NCI-H1417 (cell line): Measurements from ENCODE around the gene MGST2.
A peak's percentile ranks its signal among the peaks of the same experiment; 100 is the strongest.

Source experiments
- DNase-seq, 3 experiments: peaks; one replicate each; lab custom pipeline; 2025; lab: John Stamatoyannopoulos, UW

MGST2 gene

DNA sequence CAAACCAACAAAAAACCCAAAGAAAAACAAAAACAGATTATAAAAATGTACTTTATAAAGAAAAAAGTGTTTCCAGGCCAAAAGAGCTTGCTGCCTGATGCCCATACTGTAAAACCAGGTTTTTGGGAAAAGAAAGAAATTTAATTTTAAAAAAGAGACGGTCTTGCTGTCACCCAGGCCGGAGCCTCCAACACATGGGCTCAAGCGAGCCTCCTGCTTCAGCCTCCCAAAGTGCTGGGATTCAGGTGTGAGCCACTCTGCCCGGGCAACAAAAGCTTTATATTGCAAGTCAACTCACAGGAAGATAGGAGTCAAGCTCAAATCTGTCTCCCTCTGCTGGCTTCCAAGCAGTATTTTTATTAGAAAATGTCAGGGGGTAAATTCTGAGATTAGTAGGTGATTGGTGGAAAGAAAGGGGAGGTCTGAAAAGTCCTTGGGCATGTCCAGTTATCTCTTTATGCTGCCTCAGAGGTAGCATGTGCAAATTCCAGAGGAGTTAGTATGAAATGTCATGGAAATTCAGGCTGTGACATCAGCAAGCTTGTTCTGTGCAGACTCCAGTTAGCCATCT lies 39.4 kb downstream of the MGST2 start:
- DNase-seq = peak in 1 of 3 experiments; percentile 13

DNA sequence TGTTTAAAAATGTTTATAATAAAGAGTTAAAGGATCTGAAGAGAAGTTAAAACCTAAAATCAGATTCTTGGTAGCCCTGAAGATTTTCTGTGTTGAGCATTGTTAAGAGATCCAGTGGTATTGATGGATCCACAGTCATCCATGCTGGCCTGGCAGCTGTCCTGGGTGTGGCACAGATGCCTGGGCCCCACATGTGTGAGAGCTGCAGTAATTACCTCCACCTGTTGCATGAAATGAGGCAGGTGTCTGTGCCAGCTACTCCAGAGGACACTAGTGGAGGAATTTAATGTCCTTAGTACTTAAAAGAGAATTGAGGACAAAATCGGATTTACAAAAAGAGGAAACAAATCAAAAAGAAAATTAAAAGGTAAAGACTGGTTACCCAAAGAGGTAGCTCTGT lies 44.0 kb downstream of the MGST2 start:
- peak in 1 of 3 experiments; percentile 12 for DNase-seq

GRCh38 chr4:139710073-139710472 lies 44.5 kb downstream of the MGST2 start:
- no peak for DNase-seq

DNA sequence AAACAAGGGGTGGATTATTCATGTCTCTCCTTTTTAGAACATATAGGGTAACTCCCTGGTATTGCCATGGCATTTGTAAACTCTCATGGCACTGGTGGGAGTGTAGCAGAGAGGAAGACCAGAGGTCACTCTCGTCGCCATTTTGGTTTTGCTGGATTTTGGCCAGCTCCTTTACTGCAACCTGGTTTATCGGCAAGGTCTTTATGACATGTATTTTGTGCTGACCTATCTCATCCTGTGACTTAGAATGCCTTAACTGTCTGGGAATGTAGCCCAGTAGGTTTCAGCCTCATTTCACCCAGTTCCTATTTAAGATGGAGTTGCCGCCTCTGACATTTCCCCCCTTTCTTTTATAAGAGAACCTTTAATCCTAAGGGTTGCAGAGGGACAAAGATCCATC lies 45.8 kb downstream of the MGST2 start:
- DNase-seq = no peak

- no peak for DNase-seq
These were observed 47.3 kb downstream of the MGST2 start for GRCh38 chr4:139712882-139713281.

DNA sequence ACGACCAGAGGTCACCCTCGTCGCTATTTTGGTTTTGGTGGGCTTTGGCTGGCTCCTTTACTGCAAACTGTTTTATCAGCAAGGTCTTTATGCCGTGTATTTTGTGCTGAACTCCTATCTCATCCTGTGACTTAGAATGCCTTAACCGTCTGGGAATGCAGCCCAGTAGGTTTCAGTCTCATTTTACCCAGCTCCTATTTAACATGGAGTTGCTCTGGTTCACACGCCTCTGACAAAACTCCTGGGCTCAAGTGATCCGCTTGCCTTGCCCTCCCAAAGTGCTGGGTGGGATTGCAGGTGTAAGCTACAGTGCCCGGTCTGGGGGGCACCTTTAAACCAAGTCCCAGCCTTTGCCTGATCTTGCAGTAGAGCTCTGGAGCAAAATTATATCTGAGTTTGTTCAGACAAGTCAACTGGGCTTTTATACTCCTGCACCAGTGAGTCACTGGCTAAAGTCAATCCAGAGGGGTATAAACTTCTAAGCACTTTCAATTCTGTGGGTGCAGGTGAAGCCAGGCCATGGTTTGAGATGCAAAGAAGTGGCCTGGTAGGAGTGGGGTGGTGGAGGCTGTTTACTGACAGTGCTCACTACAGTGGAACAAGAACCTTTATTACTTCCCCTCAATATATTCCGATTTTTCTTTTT lies 50.2 kb downstream of the MGST2 start:
- DNase-seq = no peak

- no peak for DNase-seq
These were observed 52.7 kb downstream of the MGST2 start for GRCh38 chr4:139718358-139718757.

- no peak for DNase-seq
These were observed 53.2 kb downstream of the MGST2 start for GRCh38 chr4:139718833-139719232.

DNA sequence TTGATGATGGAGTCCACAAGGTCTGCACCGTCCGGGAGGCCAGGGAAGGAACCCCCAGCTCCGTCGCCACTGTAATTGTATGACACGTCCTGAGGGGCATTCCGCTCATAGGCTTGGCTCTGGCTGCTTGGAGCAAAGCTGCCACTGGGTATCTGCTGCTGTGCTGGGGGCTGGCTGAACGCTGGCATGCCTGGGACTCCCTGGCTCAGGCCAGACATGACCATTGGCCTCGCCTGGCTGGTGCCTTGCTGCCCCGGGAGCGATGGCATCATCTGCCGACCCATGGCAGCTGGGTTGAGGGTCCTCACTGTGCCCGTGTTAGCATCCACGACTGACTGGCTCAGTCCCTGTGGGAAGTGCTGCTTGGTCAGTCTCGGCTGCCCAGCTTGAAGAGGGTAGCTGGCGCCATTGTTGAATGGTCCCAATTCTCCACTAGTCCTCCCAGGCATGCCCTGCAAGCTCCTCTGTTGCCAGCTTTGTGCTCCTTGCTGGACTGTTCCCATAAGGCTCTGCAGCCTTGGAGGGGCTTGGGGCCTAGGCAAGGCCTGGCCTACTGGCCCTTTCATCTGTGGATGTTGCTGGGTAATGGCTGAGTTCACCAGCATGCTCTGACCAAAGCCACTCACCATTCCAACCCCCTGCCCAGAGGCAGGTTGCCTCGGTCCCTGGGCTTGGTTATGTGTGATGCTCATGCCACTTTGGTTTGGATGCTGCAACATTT lies 53.9 kb downstream of the MGST2 start:
- DNase-seq = no peak

- DNase-seq = no peak
These were observed 55.2 kb downstream of the MGST2 start for GRCh38 chr4:139720806-139721205.

- DNase-seq = no peak
These were observed 56.2 kb downstream of the MGST2 start for GRCh38 chr4:139721789-139722188.

DNA sequence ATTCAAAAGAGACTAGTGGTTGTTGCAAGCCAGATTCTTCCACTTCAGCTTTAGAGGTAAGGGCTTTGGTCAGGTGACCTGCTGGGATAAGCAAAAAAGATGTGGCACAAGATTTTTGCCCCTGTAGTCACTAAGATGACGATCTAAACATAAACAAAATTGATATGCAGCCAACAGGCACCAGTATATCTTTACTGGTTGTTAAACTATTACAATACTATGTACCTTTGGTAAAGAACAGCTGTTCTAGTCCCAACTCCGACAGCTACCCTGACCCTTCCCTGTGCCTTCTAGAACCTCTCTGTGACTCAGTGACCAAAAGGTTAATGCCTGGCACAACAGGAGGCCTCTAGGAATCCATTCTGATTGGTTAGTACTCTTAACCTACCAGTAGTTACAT lies 59.6 kb downstream of the MGST2 start:
- DNase-seq = no peak

- DNase-seq = no peak
These were observed 61.0 kb downstream of the MGST2 start for GRCh38 chr4:139726615-139727014.

GRCh38 chr4:139728146-139728545 lies 62.5 kb downstream of the MGST2 start:
- no peak for DNase-seq

- DNase-seq = peak; percentile 63 to 98 (median 86)
These were observed 63.2 kb downstream of the MGST2 start for GRCh38 chr4:139728840-139729239.

DNA sequence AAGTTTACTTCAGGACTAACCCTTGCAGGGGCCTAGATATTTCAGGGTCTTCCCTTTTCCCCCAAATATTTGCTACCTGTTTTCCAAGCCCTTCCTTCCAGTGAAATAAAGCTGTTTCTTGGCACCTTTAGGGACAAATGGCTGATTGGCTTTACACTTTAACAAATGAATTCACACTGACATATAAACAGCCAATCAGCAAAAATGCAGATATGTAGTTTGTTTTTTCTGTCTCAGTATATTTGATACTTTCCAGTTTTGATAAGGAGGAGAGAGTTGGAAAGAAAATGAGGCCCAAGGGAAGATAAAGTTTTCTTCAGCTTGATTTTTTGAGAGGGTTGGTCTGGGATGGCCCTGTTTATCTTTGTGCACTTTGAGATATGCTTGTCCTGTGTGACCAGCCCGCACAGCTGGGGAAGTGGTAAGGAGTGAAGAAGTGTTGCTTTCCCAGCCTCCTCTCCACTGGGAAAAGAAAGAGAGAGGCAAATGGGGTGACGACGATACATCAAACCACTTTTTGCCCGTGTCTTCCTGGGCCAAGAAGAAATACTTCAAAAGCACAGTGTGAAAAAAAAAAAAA lies 67.5 kb downstream of the MGST2 start:
- no peak for DNase-seq

GRCh38 chr4:139734201-139734874 lies 68.7 kb downstream of the MGST2 start:
- DNase-seq = peak in 2 of 3 experiments; percentile 42 to 76

DNA sequence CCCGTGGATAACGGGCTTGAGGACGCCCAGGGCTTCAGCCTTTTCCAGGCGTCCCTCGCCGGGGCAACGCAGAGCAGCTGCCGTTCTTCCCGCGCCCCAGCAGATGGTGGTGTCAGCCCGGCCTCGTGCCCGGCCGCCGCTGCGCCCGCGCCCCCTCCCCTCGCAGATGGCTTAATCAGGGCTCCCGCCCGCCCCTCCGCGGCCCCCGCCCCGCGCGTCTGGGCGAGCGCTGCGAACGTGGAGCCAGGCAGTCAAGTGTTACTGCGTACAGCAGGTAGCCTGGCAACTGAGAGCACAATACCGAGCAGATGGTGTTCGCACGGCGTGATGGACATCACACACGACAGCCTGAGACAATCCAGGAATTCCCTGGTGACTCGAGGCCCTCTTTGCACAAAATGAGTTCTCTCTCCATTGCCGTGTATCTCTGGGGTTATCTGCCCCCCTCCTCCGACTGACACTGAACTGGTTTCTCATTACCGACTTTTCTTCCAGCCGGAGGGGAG lies 69.3 kb downstream of the MGST2 start:
- peak; percentile 90 to 99 (median 96) for DNase-seq

DNA sequence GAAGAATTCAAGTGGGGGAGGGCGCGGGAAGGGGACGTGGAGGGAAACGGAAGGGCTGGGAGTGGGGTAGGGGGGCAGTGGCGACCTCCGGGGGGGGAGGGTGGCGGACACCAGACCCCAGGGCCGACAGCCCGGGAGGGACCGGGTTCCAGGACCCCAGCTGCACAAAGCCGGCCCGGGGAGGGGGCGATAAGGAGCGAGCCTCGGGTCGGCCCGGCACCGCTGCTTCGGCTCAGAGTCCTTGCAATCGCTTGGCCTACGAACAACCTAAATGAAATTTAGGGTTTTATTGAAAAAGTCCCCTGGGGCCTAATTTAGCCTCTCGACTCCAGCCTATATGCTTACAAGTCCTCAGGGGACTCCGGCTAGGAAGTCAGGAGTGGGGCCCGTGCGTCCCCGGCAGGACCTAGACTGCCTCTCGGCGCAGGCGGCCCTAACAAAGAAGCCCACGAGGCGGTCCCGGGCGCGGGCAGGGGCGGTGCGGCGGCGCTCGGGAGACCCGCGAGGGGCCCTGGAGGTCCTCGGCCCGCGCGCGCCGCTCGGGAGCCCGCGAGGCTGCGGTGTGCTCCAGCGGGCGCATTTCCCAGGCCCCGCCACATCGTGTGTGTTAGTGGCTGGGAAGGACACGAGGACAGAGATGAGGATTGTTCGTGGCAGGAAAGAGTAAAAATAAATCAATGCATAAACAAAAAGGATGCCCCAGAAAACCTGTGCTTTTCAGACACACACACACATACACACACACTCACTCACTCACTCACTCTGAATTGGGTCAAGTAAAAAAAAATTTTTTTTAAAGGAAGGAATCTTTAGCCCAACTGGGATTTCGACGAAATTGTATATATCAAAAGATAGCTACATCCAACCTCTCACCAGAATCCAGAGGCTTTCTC lies 70.0 kb downstream of the MGST2 start:
- DNase-seq = peak in 1 of 3 experiments; percentile 49

GRCh38 chr4:139736274-139736660 lies 70.6 kb downstream of the MGST2 start:
- no peak for DNase-seq

GRCh38 chr4:139736661-139737060 lies 71.0 kb downstream of the MGST2 start:
- DNase-seq = no peak
